ENCODE results near the gene CCDC40.

CCDC40 gene

DNA sequence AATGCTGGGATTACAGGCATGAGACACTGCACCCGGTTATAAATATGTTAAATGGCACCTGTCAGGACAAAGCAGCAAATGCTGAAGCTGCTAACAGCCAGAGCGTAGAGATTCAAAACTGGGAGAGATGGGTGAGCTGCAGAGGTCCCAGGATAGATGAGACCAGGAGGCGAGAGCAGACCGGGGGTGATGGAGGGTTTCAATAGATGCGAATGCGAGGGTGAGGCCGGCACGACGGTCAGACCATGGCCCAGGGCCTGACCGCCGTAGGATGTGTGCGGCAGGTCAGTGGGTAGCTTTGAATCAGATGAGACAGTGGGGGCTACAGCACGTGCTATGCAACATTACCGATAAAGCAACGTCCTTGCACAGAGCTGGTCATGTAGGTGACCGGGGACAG, 14.3 kb downstream of the CCDC40 start:
- no peak for DNase-seq

DNA sequence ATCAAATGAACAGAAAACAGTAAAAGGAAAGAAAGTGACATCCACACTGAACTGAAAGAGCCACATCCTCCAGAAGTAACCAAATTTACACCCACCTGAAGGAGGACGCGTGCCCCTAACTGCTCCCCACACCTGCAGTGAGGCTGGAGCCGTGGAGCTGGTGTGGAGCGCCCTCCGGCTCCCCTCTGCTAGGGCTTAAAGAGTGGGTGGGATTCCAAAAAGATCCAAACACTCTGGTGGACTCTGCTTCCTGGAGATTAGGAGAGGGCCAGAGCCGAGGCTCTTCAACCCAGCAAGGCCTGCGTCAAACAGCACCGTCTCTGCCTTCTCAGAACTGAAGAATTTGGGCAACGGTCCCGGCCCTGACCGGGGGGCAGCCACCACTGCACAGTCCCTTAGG, 15.2 kb downstream of the CCDC40 start:
- no peak for DNase-seq

DNA sequence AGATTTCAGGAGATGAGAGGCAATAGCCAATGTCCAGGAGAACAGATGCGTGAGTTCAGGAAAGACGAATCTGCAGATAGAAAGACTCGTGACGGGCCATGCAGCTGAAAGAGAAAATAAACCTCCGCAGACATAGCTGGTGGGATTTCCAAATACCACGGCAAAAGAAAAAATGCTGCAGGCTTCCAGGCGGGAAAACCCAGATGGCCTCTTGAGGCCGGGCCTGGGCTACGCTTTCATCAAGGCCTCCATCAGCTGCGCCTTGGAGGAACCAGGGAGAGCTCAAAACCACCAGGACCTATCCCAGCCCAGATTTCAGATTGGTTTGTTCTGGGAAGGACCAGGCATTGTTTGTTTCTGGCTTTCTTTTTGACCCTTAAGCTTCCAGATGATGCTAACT, 16.7 kb downstream of the CCDC40 start:
- no peak for DNase-seq

DNA sequence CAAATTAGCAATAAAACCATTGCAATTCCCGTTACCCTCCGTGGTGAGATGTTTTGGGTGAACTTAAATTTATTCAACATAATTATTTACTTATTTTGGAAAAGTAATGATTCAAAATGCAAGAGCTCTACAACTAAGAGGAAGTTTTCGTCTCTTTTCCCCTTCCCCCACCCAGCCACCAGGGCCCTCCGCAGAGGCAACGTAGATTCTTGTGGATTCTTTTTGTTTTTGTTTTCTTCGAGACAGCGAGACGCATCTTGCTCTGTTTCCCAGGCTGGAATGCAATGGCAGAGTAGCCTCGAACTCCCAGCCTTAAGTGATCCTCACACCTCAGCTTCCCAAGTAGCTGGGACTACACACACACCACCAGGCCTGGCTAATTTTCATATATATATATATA, 19.2 kb downstream of the CCDC40 start:
- no peak for DNase-seq

DNA sequence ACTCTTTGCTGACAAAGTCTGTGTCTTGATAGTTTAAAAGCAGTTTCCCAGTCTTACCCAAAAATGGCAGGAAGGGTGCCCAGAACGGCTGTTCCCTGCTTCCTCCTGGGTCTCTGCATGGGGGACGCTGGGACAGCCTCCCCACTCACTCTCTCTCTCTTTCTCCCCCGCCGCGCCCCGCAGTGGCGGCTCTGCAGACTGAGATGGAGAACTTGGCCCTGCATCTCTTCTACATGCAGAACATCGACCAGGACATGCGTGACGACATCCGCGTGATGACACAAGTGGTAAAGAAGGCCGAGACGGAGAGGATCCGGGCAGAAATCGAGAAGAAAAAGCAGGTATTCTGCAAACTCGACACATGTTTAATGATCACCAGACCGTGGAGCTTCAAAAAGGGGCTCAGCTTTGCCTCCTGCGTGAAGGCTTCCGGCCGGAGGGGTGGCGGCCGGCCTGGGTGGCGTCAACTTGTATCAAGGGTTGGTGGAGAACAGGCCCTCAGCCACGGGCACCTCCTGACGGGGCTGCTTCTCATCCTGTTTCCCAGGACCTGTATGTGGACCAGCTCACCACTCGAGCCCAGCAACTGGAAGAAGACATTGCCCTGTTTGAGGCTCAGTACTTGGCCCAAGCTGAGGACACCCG, 22.0 kb downstream of the CCDC40 start:
- no peak for DNase-seq

DNA sequence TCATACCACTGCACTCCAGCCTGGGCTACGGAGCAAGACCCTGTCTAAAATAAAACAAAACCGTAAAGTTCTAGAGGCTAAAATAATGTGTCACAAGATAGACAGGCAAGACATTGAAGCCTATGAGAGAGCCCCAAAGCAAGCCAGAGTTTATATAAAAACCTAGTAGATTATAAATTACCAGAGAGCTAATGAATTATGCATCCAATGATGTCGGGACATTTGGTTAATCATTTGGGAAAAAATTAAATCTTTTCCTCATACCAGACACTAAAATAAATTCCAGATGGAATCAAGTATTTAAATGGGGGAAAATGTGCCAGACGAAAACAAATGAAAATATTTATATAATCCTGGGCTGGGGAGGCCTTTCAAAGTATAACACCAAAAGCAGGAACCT, 24.2 kb downstream of the CCDC40 start:
- DNase-seq = no peak

DNA sequence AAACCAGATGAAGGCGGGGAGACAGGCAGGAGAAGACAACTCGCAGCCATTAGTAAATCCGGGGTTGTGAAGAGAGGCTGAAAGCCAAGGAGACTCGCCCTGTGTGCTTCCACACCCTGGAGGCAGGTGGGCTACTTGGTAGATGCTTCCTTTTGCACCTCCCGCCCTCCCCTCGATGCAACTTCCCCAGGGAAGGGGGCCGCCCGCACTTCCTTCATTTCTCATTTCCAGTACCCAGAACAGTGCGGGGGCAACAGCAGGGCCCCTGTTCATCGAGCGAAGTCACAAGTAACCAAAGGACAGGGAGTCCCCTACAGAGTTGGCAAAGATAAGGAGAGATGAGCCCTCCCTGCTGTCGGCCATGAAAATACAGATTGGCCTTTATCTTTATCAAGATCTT, 25.0 kb downstream of the CCDC40 start:
- no peak for DNase-seq

DNA sequence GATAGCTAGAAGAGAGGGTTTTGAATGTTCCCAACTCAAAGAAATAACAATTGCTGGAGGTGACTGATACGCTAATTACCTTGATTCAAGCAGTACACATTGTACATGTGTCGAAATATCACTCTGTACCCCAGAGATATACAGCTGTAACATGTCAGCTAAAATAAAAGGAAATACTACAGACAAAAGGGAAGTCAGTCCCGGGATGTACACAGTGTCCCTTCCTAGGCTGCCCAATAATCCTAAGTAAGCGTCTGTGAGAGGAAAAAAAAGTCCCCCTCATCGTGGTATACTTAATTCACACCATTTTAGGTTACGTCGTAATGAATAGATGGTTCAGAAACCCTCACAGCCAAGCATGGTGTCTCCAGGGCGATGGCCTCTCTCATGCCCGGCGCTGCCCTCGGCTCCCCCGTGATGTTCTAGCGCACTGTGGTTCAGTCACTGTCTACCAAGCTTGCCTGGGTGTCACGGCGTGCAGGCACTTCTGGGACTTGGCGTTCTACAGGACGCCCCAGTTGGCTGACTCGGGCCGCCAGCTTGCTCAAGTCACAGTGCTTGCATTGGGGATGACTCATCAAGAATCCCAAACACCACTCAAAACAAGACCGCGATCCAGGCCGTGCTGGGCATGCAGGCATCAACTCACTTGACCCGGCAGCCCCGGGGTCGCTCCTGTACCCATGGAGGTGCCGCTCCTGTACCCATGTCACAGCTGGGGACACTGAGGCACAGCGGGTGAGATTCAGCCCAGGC, 27.6 kb downstream of the CCDC40 start:
- DNase-seq = no peak

DNA sequence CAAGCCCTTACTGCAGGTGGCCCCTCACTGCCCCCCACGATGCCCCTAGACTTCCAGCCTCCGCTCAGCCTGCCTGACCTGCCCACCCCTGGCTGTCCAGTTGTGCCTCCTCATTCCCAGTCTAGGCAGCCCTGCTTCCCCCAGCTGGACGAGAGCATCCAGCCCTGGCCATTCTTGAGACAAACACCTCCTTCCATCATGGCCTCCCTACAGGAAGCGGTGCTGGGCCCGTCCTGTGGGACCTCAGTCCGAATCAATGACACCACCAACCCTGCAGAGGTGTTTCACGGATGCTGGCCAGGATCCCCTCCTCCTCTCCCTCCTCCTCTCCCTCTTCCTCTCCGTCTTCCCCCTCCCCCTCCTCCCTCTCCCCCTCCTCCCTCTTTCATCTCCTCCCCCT, 28.3 kb downstream of the CCDC40 start:
- DNase-seq = no peak

DNA sequence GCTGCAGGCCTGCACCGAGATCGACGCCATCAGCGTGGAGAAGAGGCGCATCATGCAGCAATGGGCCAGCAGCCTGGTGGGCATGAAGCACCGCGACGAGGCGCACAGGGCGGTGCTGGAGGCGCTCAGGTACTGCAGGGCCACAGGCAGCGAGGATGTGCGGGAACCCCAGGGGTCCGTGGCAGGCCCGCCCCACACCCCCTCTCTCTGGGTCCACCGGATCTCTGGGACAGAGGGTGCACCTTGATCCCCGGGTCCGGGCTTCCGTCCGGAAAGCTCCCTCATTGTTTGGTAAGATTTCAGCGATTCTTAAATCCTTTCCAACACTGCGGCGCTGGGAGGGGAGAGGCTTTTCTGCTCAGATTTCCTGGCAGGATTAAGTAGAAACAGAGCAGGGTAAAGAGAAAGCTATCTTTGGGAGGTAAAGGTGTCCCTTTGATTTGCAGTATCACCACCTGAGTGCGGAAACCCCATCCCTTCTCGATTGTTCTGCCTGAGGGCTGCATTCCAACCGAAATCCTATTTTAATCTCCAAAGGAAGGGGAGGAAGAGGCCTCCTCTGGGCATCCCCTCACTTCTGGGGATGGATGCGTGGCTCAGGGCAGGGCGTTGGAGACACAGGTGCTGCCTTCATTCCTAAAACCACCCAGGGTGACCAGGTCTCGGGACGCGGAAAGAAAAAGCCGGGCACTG, 29.2 kb downstream of the CCDC40 start:
- DNase-seq = no peak

DNA sequence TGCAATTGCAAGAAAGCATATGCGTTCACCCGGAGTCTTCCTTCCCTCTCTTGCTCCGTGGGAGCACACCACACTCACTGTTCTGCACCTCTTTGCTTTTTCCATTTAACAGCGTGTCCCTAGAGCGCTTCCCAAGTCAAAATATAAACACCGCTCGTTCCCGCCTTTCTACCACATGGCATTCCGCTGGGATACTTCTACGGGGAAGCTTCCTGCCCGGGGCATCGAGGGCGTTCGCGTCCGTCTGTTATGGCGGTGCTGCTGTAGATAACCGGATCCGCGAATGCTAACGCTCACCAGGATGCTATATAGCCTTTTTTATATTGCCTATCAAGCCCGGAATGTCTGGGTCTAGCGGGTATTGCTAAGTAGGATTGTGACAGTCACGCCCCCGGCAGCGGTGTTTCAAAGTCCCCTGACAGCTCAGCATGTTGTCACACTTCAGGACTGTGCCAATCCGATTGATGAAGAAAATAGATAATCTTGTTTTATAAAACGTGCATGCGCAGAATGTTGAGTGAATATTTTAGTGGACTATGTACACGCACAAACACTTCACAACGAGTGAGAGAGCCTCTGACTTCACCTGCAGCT, 31.0 kb downstream of the CCDC40 start:
- no peak for DNase-seq

DNA sequence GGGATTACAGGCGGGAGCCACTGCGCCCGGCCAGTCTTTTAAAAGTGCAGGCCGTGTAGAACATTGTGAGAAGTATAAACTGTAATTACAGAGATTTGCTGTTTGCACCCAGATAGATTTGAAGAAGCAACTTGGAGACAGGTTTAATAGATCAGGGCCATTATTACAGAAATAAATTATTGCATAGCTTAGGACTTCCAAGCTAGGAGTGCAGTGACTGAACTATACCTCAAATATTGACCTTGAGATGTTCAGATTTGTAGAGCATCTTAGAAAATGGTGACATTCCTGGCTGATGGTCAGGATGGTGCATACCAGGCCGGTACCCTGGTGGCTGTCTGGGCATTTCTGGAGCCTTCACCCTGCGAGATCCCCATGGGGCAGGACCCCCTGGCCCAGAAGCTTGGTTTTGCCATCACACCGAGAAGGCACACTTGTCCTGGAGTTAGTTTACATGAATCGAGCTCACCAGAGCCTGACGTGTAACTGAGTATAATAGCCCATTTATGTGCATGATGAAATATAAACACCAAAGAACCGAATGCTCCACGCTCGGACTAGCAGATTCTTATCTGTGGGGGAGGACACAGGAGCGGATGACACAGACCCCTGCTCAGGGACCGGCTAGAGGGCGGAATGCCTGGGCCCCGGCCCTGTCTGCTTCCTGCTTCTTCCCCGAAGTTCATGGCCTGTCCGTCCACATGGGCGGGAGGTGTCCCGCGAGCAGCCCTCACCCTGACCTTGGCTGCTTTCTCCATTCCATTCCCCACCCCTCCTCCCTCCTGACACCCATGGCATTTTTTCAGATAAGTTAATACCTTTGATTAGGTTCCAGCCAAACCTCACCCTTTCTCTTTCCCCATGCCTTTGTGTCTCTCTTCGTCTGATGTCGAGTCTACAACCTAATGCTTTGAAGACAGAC, 32.1 kb downstream of the CCDC40 start:
- DNase-seq = no peak

DNA sequence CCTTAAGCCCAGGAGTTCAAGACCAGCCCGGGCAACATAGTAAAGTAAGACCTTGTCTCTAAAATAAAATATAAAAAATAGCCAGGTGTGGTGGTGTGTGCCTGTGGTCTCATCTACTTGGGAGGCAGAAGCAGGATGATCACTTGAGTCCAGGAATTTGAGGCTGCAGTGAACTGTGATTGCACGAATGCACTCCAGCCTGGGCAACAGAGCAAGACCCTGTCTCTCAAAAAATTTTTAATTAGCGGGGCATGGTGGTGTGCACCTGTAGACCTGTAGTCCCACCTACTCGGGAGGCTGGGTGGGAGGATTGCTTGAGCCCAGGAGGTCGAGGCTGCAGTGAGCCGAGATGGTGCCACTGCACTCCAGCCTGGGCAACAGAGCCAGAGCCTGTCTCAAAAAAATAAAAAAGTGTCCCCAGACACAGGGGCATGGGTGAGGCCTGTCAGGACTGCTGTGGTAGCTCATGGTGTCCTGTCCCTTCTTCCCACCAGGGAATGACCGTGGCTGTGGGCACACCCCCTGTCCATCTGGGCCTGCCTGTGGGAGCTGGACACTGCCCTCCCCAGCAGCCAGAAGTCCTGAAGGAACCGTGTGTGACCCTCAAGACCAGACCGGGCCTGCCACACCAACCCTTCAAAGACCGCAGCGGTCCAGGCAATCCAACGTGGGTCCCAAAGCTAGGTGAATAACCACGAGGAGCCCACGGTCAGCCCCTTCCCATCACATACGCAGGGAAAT, 34.1 kb downstream of the CCDC40 start:
- no peak for DNase-seq

DNA sequence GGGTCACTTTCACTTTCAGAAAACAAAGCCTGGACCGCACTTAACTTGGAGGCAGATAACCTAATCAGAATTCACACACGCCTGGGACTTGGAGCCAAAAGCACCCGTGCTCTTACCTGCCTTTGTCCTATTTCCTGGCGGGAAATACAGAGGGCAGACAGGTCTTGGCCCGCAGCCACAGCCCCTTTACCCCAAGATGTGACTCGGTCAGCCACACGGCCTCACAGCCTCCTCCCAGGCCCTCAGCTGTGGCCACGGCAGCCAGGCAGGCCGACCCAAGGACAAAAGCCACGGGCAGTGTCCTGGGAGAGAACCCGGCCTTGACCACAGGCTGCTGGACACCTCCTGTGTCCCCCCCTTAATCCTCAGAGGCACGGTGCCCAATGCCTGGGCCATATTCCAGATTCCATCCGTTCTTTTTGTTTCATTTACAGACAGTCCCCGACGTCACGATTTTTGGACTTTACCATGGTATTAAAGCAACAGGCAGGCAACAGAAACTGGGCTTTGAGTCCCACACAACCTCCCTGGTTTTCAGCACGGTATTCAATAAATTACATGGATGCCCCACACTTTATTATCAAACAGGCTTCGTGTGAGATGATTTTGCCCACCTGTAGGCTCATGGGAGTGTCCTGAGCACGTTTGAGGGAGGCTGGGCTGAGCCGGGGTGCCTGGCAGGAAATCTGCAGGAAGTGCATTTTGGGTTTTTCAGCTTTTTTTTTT, 34.8 kb downstream of the CCDC40 start:
- no peak for DNase-seq

DNA sequence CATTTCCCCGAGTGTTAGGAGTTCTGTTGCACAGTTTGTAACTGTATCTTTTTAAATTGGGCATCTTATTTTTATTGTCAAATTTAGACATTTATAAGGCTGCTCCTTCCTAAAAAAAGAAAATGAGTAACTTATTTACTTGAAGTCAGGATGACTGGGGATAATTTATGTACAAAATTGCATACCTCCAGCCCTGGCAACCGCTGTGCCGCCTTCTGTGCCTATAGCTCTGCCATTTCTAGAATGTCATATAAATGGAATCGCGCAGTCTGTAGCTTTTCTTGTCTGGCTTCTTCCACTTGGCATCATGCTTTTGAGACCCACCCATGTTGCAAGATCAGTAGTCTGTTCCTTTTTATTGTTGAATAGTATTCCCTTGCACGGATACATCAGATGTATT, 36.0 kb downstream of the CCDC40 start:
- DNase-seq = no peak

DNA sequence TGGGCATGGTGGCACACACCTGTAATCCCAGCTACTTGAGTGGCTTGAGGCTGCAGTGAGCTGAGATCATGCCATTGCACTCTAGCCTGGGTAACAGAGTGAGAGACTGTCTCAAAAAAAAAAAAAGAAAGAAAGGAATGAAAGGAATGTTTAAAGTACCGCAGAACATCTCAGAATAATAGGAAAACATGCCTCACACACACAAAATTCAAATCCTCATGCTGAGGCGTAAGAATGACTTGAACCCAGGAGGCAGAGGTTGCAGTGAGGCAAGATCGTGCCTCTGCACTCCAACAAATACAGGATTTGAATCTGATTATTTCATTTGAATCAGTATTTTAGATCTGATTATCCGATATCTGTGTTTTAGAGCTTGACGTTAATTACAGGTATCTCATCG, 43.6 kb downstream of the CCDC40 start:
- no peak for DNase-seq

DNA sequence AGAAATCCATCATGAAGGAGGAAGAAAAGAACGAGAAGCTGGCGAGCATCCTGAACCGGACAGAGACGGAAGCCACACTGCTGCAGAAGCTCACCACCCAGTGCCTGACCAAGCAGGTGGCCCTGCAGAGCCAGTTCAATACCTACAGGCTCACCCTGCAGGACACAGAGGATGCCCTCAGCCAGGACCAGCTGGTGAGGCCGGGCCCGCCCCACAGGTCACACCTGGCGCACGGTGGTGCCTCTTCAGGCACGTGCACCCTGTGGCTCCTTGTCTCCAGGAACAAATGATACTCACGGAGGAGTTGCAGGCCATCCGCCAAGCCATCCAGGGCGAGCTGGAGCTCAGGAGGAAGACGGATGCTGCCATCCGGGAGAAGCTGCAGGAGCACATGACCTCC, 45.2 kb downstream of the CCDC40 start:
- no peak for DNase-seq

DNA sequence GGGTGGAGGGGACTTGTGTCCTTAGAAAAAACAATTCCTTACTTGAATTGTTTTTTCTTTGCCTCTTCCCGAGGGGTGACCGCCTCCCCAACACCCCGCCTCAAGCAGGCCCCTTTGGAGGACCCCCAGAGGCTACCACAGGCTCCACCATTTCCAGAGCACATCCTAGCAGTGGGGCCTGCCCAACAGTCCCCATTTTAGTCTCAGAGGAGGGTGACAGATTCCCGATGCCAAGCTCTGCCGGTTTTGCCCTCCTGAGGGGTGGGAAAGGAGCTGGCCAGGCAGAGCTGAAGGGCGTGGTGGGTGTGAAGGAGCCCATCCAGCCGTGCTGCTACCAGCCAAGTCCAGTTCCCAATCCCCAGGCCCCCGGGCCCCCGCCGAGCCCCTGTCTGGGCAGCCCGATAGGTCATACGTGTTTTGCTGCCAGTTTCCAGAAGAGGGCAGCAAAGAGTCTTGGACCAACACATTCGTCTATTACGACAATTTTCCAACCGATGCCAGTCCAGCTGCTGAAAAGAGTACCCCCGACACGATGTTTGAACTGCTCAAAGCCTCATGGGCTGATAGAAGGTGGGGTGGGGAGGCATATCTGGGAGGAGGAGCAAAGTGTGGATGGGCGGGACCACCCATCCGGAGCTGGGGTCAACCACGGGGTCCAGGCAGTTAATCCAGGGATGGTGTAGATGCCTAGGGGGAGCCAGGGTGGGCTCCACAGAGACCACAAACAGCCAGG, 46.1 kb downstream of the CCDC40 start:
- peak; percentile 75 for DNase-seq

DNA sequence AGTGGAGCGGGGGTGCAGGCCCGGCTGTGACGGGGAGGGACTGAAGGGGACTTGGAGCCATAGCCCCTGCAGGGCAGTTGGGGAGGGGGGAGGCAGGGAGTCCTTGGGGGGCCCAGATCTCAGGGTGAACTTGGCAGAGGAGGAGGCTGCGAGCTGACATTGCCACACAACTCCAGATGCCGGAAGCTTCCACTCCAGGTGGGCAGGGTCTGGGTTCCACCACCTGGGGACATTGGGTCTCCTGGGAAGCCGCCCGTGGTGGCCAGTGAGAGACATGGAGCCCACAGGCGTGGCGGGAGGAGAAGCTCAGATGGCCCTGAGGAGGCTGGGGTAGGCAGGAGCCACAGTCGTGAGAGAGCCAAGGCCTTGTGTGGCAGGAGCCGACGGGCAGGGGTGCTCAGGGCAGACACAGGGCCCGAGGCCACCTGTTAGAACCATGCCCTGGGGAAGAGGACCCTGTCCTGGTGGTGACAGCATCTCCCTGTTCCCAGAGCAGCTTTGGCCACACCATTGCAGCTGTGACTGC, 46.8 kb downstream of the CCDC40 start:
- DNase-seq = no peak

DNA sequence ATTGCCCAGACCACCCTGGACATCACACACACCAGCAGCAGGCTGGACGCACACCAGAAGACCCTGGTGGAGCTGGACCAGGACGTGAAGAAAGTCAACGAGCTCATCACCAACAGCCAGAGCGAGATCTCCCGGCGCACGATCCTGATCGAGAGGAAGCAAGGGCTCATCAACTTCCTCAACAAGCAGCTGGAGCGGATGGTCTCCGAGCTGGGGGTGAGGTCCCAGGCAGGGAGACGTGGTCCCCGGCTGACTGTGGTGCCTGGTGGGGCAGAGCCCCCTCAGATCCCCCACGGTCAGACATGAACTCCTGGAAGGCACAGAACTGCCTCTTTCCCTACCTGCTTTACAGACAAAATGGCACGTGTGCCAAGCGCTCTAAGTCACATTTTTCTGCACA, 48.3 kb downstream of the CCDC40 start:
- no peak for DNase-seq

All from activated CD8-positive, alpha-beta memory T cell treated with anti-CD3 and anti-CD28 coated beads, Interleukin-2, amount 50 U/mL, for 48 hours (primary cell).